Tracheal epithelial cell (primary cell): ENCODE results near the gene POGK. TPM values are rescaled to one million over a fixed set of nuclear protein-coding genes. Genes with fewer than 3 reads are reported as not detected.

Source experiments
- total RNA-seq: library from RNA; depleted of rRNA; stranded (reverse); fragments of >200 nt; gene quantifications from 2 replicates; pipeline ENCODE4 v1.2.1, GENCODE V29; 2014

POGK gene
- total RNA-seq, result 24.7 and 36.4 TPM in 2 replicates

GRCh38 chr1:166838766-166839599, at the start of gene POGK:
TSS of gene POGK (plus strand) at chr1:166839475. CDS start at chr1:166840957, 1,482 bp downstream.

GRCh38 chr1:166875734-166876539, 36.7 kb downstream of the POGK start, which contains the start of gene TADA1:
TSS of gene TADA1 (minus strand) at chr1:166876264. CDS start at chr1:166876233, 31 bp downstream.

Other genes with a start within 250 kb of the POGK start
- gene TADA1, start 36.8 kb downstream of the POGK start, total RNA-seq, result 11.6 and 17.7 TPM in 2 replicates
- 0.21 and 3.1 TPM in 2 replicates for gene ILDR2, start 136.1 kb downstream of the POGK start, total RNA-seq
- gene MAEL, start 149.8 kb downstream of the POGK start, total RNA-seq, result not detected in 2 replicates